ENCODE data around the gene DENND4C.

The DENND4C gene

GRCh38 chr9:19372567-19372966 is 142.1 kb downstream of the DENND4C start:
- no peak for TF ChIP-seq CTCF (IDR thresholded peaks at IDR 0.05; ENCODE audit: insufficient read depth, low read depth, low read length, missing control alignments)
- H3K4me3 ChIP-seq (ENCODE audit: low read depth, low read length), result no peak overlapping the region
- DNase-seq (ENCODE audit: low read depth), result no peak

GRCh38 chr9:19373527-19373926 is 143.0 kb downstream of the DENND4C start:
- no peak for DNase-seq (ENCODE audit: low read depth)
- no peak for TF ChIP-seq CTCF (IDR thresholded peaks at IDR 0.05; ENCODE audit: insufficient read depth, low read depth, low read length, missing control alignments)
- H3K4me3 ChIP-seq (ENCODE audit: low read depth, low read length), result no peak overlapping the region

GRCh38 chr9:19375538-19375937 is 145.0 kb downstream of the DENND4C start:
- no peak for DNase-seq (ENCODE audit: low read depth)
- H3K4me3 ChIP-seq (ENCODE audit: low read depth, low read length), result no peak overlapping the region
- no peak for TF ChIP-seq CTCF (IDR thresholded peaks at IDR 0.05; ENCODE audit: insufficient read depth, low read depth, low read length, missing control alignments)

- TF ChIP-seq CTCF (IDR thresholded peaks at IDR 0.05; ENCODE audit: insufficient read depth, low read depth, low read length, missing control alignments), result no peak
- no peak for DNase-seq (ENCODE audit: low read depth)
- peak overlapping the region; percentile 99 for H3K4me3 ChIP-seq (ENCODE audit: low read depth, low read length)
These were observed 146.4 kb downstream of the DENND4C start for GRCh38 chr9:19376931-19377330.

- peak overlapping the region; percentile 99 for H3K4me3 ChIP-seq (ENCODE audit: low read depth, low read length)
- TF ChIP-seq CTCF (IDR thresholded peaks at IDR 0.05; ENCODE audit: insufficient read depth, low read depth, low read length, missing control alignments), result no peak
- DNase-seq (ENCODE audit: low read depth), result no peak
These were observed 147.7 kb downstream of the DENND4C start for GRCh38 chr9:19378164-19378563.

- DNase-seq (ENCODE audit: low read depth), result no peak
- no peak for TF ChIP-seq CTCF (IDR thresholded peaks at IDR 0.05; ENCODE audit: insufficient read depth, low read depth, low read length, missing control alignments)
- peak overlapping the region; percentile 99 for H3K4me3 ChIP-seq (ENCODE audit: low read depth, low read length)
These were observed 148.2 kb downstream of the DENND4C start for GRCh38 chr9:19378647-19379046.

GRCh38 chr9:19379283-19379682 is 148.8 kb downstream of the DENND4C start:
- no peak for DNase-seq (ENCODE audit: low read depth)
- TF ChIP-seq CTCF (IDR thresholded peaks at IDR 0.05; ENCODE audit: insufficient read depth, low read depth, low read length, missing control alignments), result no peak
- H3K4me3 ChIP-seq (ENCODE audit: low read depth, low read length), result peak overlapping the region; percentile 99

Measured in GM12865 (cell line).